Spleen (tissue), 7 donors: Measurements from ENCODE around the gene BLZF1.

Source experiments
- CTCF ChIP-seq, 11 experiments: fragments of 200-600 bp in 7 of 11; fragments of 450-650 bp in 4 of 11; sonication (generic) in 4 of 11; IDR thresholded peaks in 8 of 11; conservative IDR thresholded peaks in 3 of 11; 1 replicate in 7 of 11; 2 replicates in 4 of 11; pipeline versions ENCODE4 v1.4.0 to v1.8.0; 2016 to 2021; ENCODE audit warnings: antibody characterized with exemption in 11 of 11, inconsistent platforms in 4 of 11, mild to moderate bottlenecking in 1 of 11
- POLR2A ChIP-seq, 3 donors: fragments of 450-650 bp; IDR thresholded peaks; one replicate each; pipeline ENCODE4 v1.5.1; 2017; ENCODE audit warnings: antibody characterized with exemption in 3 of 3, mild to moderate bottlenecking in 1 of 3
- POLR2AphosphoS5 ChIP-seq, 3 donors: sonication (generic); formaldehyde crosslinking; IDR thresholded peaks; one replicate each; pipeline ENCODE4 v1.5.1; 2017; ENCODE audit warnings: antibody characterized with exemption in 3 of 3
- donor health status: DM: no; HTN: no; CAD: no; lungs with moderate emphysema.
- donor health status: DM: no; HTN: no; CAD: no.
- donor health status: DM: no; HTN: no; CAD: no.

- TF ChIP-seq POLR2A (IDR thresholded peaks at IDR 0.05) = no peak
- TF ChIP-seq CTCF (IDR thresholded peaks at IDR 0.05 in 8 of 11, conservative IDR thresholded peaks at IDR 0.05 in 3 of 11) = no peak
- no peak for TF ChIP-seq POLR2AphosphoS5 (IDR thresholded peaks at IDR 0.05)
These were observed 22.5 kb upstream of the BLZF1 start for GRCh38 chr1:169345511-169345910.
